AG04450 (cell line): ENCODE measurements around the gene SLC2A9. TPM values are rescaled to one million over a fixed set of nuclear protein-coding genes. Genes with fewer than 3 reads are reported as not detected.

Experiments used
- CTCF ChIA-PET: fragments of 300-600, 350-600 bp; formaldehyde crosslinking; extraction: SDS; loops from one replicate; lab custom pipeline; 2022; ENCODE audit warnings: antibody characterized with exemption, inconsistent platforms; lab: Charles Lee
- POLR2A ChIA-PET: fragments of 350-600 bp; formaldehyde crosslinking; extraction: SDS; loops from one replicate; lab custom pipeline; 2021; ENCODE audit warnings: antibody characterized with exemption, inconsistent platforms; lab: Yijun Ruan, JAX
- DNase-seq: peaks from one replicate; pipeline ENCODE4 v3.0.0-alpha.2; 2011; ENCODE audit warnings: low read depth, low spot score
- H3K27ac ChIP-seq: one replicate; pipeline ENCODE4 v1.5.1; 2012; ENCODE audit warnings: low read depth, low read length, control low read depth
- H3K27me3 ChIP-seq: one replicate; pipeline ENCODE4 v1.6.0; 2012; ENCODE audit warnings: low read length; ENCODE audit not compliant: control insufficient read depth, insufficient read depth
- H3K4me3 ChIP-seq: 2 replicates; pipeline ENCODE4 v1.5.1; 2011; ENCODE audit warnings: mild to moderate bottlenecking, low read depth, low read length, control low read depth
- H3K9me3 ChIP-seq: 2 replicates; pipeline ENCODE4 v1.5.1; 2012; ENCODE audit warnings: low read length; ENCODE audit not compliant: control insufficient read depth, insufficient read depth
- polyA plus RNA-seq: library from polyadenylated mRNA; depleted of rRNA; stranded (reverse); fragments of >200 nt; gene quantifications from 2 replicates; pipeline ENCODE4 v1.2.3, GENCODE V29; 2011
- TF ChIP-seq, protein P1 (sequence below): IDR thresholded peaks from 2 replicates; pipeline ENCODE4 v1.5.1; 2011; ENCODE audit warnings: low read depth, low read length, control low read depth, inconsistent platforms

Gene SLC2A9
- polyA plus RNA-seq, 1 experiment: 2.4 TPM

DNA sequence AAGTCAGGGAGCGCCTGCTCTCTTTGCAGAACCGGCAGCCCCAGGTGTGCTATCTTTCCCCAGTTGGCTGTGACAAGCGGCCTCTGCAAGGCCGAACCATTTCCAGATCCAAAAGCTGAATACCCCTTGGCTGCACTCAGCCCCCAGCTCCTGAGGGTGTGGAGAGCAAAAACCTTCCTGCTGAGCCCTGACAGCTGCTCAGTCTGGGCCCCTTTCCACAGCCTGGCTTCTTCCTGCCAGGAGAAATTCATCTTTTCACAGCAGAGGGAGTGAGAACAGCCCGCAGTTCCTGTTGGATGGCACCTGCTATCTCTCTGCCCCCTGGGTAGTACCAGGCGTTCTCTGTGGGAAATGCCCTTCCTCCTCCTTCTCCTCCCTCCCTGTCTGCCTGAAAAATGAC is 161.5 kb downstream of the SLC2A9 start:
- ChIA-PET CTCF (no interaction called here), POLR2A (no interaction called here)
- TF ChIP-seq, protein P1, sequence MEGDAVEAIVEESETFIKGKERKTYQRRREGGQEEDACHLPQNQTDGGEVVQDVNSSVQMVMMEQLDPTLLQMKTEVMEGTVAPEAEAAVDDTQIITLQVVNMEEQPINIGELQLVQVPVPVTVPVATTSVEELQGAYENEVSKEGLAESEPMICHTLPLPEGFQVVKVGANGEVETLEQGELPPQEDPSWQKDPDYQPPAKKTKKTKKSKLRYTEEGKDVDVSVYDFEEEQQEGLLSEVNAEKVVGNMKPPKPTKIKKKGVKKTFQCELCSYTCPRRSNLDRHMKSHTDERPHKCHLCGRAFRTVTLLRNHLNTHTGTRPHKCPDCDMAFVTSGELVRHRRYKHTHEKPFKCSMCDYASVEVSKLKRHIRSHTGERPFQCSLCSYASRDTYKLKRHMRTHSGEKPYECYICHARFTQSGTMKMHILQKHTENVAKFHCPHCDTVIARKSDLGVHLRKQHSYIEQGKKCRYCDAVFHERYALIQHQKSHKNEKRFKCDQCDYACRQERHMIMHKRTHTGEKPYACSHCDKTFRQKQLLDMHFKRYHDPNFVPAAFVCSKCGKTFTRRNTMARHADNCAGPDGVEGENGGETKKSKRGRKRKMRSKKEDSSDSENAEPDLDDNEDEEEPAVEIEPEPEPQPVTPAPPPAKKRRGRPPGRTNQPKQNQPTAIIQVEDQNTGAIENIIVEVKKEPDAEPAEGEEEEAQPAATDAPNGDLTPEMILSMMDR: no peak
- peaks cover 28% of the 10 kb centered on the region for H3K9me3 ChIP-seq
- H3K4me3 ChIP-seq: no peak overlapping the region
- H3K27me3 ChIP-seq: no peaks in the 10 kb centered on the region
- no peak for DNase-seq
- no peak overlapping the region for H3K27ac ChIP-seq

DNA sequence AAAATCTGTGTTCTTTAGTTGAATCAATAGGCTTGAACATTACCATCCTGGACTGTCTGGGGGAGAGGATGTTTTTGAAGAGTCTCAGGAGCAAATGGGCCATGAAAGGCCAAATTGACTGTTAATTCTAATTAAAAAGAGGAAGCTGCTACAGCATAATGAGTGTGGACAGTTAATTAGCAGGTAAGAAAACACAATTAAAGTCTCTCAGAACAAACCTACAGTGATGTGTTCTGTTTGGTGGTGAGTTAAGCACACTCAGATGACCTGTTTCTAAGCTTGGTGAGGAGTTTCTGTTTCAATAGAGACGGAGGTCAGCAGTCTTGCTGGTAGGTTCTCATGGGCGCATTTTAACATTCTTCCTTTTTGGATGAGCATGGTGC is 171.8 kb downstream of the SLC2A9 start:
- Histone ChIP-seq H3K9me3 (peaks cover 33% of the 10 kb centered on the region), H3K27me3 (no peaks in the 10 kb centered on the region), H3K27ac (no peak overlapping the region), H3K4me3 (no peak overlapping the region)
- no peak for DNase-seq
- POLR2A ChIA-PET: no interaction called here
- TF ChIP-seq, protein P1: no peak
- CTCF ChIA-PET: no interaction called here

- no peak for DNase-seq
- POLR2A ChIA-PET: no interaction called here
- CTCF ChIA-PET: no interaction called here
- H3K4me3 ChIP-seq: no peak overlapping the region
- H3K9me3 ChIP-seq: peaks cover 33% of the 10 kb centered on the region
- TF ChIP-seq, protein P1: no peak
- H3K27me3 ChIP-seq: no peaks in the 10 kb centered on the region
- H3K27ac ChIP-seq: no peak overlapping the region
These were observed 173.1 kb downstream of the SLC2A9 start for GRCh38 chr4:9847968-9848748.

DNA sequence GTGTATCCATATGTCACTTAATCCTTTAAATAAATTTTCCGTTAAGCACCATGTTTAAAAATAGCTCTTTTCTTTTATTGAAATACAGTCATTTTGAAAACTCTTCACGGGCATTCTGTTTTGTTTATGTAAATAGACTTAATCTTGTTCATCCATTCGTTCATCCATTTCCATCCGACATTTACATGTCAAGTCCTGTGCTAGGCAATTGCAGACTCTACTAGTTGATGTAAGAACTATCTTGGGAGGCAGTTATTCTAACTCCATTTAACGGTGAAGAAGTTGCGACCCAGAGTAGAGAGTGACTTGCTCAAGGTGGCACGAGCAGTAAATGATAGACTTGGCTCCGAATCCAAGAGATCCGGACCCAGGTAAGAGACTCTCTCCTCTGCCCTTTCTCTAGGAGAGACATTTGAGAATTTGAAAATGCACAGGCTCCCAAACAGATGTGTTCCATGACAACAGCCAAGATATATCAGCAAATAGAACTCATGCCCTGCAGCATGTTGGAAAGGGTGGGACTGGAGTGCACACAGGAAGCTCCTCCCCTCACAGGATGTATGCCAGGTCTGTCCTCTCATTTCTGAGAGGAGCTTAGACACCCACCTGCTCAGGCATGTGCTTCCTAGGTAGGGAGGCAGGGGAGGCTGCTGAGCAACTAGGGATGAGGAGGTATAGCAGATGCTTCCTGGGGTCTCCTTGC is 175.4 kb downstream of the SLC2A9 start:
- Histone ChIP-seq H3K4me3 (no peak overlapping the region), H3K27ac (no peak overlapping the region), H3K9me3 (peaks cover 30% of the 10 kb centered on the region), H3K27me3 (no peaks in the 10 kb centered on the region)
- DNase-seq: no peak
- TF ChIP-seq, protein P1: no peak
- ChIA-PET CTCF (no interaction called here), POLR2A (no interaction called here)

GRCh38 chr4:9841072-9841471 is 180.2 kb downstream of the SLC2A9 start:
- DNase-seq: no peak
- ChIA-PET POLR2A (no interaction called here), CTCF (no interaction called here)
- TF ChIP-seq, protein P1: no peak
- no peak overlapping the region for H3K4me3 ChIP-seq
- no peak overlapping the region for H3K27ac ChIP-seq
- H3K27me3 ChIP-seq: no peaks in the 10 kb centered on the region
- H3K9me3 ChIP-seq: peaks cover 9% of the 10 kb centered on the region
